Neural progenitor cell (in vitro differentiated cells): ENCODE measurements around the gene PPP1R18.

Source experiments
- CTCF ChIP-seq: fragments of 200-600 bp; sonication (generic); IDR thresholded peaks from 2 replicates; pipeline ENCODE4 v1.5.1; 2017; ENCODE audit warnings: antibody characterized with exemption, mild to moderate bottlenecking
- EZH2 ChIP-seq: fragments of 200-600 bp; sonication (generic); IDR thresholded peaks from 2 replicates; pipeline ENCODE4 v1.6.1; 2017; ENCODE audit warnings: antibody characterized with exemption, mild to moderate bottlenecking, moderate library complexity

DNA sequence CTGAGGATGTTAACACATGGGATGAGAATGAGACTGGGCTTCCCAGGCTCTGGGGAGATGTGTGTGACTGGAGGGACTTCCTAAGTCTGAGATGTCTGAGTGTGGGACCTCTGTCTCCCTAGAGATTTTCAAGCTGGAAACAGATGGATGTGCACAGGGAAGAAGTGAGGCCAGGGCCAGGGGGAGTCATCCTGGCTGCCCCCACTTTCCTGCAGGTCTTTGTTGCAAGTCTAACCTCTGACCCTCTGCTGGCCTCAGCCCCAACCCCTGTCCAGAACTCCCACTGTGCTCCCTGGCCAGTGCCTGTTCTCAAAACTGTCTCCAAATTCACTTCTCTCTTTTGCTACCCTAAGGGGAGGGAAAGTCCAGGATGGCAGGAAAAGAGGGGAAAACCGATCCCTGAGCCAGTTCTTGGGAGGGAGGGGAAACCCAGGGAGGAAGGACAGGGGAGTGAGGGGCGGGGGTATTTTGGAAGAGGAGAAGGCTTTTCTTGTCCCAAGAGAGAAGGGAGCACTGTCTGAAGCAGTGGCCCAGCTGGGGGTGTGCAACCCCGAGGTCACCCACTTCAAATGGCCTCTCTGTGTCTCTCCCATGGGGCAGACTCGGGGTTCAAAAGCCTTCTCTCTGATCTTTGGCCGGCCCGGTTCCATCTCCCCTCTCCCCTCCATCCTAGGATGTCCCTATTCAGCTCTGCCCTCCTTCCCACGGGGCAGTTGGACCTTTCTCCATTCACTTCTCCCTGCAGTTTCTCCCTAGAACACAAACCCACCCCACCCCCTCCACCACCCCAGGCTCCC lies 3.1 kb downstream of the PPP1R18 start:
- no peak for TF ChIP-seq EZH2
- TF ChIP-seq CTCF: no peak
